CD4-positive, alpha-beta T cell treated with Interleukin-17A for 4 hours (primary cell): ENCODE results near the gene NUDT16.

Experiments
- DNase-seq: peaks from one replicate; pipeline ENCODE4 v3.0.0-alpha.2; 2020; ENCODE audit warnings: mixed read lengths

NUDT16 gene

DNA sequence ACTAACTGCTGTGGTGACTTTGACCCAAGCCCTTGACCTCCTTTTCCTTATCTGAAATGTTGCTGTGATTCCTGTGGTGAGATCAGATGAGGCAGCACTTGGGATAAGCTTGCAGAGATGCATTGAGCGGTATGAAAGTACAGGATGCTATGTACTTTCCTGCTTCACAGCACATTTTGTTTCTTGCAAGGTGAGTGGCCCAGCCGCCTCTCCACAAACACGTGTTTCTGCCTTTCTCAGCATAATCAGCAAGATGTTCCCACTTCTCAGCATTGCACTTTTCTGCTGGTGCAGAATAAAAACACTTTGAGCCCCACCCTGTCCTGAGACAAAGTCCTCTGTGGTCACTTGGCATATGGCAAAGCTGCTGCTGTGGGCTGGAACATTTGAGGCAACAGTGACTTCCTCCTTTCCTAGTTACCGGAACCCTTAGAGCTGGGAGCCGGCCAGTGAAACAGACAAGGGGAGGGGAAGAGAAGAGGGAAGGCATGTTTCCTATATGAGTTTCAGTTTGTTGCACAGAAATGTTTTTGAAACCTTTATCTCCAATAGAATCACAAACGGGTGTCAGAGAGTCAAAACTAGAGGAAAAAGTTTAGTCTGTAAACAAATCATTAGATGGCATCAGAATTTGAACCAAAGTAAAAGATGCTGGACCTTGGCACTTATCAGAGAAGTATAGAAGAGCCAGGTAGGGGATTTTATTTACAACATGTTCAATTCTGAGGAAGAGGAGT lies 5.0 kb downstream of the NUDT16 start:
- no peak for DNase-seq

DNA sequence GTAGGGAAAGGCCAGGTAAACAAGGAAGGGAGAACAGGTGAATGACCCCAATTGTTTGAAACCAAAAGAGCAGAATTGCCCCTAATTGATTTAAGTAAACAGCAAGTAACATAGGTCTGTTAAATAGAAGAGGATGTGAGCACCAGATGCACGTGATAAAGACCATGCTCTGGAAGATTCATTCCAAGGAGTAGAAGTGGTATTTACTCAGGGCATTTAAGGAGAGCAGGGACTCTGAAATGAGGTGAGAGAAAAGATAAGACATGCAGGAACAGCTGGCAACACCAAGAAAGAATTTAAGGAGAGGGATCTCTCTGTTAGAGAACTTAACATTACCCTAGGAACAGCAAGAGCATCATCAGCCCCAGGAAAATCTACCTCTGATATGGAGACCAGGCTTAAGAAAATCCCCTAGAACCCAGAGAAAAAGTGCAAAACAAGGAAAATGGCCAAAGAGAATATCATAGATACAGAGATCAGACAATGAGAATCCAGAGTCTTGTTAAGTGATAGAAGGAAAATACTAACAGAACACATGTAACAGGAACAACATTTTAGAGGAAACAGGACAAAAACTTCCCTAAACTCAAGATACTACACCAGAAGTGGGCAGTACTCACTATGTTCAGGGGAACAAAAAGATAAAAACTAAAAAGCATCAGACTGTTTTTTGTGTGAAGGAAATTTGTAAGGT lies 6.4 kb downstream of the NUDT16 start:
- no peak for DNase-seq

DNA sequence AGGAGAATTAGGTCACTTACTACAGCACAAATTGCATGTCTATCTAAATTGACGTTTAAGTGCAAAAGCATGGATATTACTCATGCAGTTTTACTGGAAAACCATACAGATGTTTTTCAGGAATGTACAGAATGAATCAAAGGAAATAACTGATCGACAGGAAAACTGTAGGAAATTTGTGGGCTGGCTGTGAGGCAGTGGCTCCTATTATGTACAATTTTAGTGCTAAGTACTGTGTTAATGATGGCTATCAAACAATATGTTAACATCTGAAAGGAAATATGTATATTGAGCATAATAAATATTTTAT lies 6.9 kb downstream of the NUDT16 start:
- DNase-seq = no peak

DNA sequence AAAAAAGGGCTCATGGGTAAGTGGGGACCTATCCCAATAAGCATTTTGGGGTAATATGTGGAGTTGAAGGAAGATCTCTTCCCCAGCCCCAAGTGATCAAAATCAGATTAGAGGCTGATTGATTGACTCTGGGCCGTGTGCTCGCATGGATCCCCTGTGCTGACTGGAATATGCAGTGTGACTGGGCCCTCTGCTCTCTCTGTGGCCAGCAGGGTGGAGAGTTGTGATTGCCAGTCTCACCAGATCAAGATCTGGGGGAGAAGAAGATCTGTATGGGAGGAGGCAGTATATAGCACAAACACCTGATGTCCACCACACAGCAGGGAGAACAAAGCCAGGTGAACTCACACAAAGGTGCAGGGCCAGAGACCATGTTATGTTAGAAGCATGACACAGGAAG lies 8.8 kb downstream of the NUDT16 start:
- DNase-seq = no peak

DNA sequence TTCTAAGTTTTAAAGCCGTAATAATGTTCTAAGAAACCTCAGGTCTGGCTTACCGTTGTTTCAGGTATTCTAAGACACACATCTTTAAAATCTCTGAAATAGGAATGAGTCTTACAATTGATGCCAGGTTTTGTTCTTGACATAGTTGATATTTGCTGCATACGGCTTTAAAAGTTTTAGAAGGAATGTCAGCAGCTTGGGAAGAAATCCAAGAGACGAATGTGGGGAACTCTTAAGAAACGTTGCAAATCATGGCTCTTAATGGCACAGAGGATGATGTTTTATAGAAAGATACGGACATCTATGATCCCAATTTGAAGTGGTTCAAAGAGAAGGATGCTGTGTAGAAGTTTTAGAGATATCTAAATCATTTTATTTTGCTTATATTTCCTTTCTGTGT lies 11.5 kb downstream of the NUDT16 start:
- no peak for DNase-seq

DNA sequence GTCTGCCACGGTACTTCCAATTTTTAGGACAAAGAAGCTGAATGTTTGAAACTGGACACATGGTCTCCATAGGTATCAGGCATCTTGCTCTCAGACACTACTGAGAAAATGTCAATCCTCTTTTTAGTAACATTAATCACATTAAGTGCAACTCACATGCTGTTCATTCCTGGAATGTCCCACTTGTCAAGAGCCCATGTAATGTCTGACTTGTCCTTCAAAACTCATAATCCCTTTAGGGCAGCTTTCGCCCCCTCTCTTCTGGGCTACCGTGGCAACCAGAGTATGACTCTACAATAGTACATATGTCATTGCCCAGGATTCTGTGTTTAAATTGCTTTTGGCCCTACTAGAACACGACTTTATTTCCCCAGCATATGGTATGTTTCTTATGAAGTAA lies 12.3 kb downstream of the NUDT16 start:
- no peak for DNase-seq

- no peak for DNase-seq
Observed at GRCh38 chr3:131394400-131394799, 12.8 kb downstream of the NUDT16 start.

DNA sequence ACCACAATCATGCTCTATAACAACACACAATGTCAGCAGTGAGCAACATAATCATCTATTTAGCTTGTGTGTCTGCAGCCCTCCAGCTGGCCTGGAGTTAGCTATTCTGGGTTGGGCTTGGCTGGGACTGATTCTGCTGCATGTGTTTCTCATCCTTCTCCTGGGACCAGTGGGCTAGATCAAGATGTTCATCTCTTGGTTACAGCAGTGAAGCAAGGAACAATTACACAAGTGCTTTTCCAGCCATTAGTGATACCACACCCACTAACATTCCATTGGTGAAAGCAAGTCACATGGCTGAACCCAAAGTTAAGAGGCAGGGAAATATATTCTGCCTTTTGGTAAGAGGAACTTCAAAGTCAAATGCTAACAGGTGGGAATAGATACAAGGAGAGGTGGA lies 14.6 kb downstream of the NUDT16 start:
- no peak for DNase-seq

DNA sequence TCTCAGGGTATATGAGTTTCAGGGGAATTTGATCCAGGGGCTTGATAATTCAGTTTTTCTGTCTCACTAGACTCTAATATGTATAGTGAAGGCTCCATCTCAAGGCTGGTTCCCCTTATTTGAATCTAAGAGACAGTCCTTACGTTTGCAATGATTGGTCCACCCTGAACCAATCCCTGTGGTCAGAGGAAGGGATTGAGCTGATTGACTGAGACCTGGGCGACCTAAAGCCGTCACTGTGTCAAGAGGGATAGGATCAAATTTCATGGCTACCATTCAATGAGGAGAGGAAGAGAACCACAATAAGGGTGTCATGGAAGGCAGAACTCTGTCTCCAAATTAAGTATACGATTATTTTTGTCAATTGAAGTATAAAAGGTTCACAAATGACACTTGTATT lies 16.3 kb downstream of the NUDT16 start:
- no peak for DNase-seq

- no peak for DNase-seq
Observed at GRCh38 chr3:131401978-131402377, 20.4 kb downstream of the NUDT16 start.

GRCh38 chr3:131402391-131403039 lies 20.9 kb downstream of the NUDT16 start:
- no peak for DNase-seq

- DNase-seq = no peak
Observed at GRCh38 chr3:131403216-131403895, 21.8 kb downstream of the NUDT16 start.

GRCh38 chr3:131405411-131405810 lies 23.8 kb downstream of the NUDT16 start:
- no peak for DNase-seq

DNA sequence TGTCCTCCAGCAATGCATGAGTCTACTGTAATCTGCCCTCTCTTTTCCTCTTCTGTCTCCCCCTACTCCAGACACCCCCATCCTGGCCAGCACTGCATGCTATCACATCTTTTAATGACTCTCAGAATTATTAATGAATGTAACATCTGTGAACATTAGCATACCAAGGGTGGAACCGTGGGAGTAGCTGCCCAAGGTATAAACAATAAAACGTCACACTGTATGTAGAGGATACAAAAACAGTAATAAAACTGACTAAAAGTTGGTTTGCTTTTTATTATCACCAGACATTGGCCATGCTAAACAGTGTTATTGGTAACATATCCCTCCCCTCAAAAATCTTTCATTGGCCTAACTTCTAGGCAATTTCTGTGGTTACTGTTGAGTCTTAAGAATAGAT lies 24.7 kb downstream of the NUDT16 start:
- DNase-seq = no peak

- no peak for DNase-seq
Observed at GRCh38 chr3:131417751-131418150, 36.2 kb downstream of the NUDT16 start.

DNA sequence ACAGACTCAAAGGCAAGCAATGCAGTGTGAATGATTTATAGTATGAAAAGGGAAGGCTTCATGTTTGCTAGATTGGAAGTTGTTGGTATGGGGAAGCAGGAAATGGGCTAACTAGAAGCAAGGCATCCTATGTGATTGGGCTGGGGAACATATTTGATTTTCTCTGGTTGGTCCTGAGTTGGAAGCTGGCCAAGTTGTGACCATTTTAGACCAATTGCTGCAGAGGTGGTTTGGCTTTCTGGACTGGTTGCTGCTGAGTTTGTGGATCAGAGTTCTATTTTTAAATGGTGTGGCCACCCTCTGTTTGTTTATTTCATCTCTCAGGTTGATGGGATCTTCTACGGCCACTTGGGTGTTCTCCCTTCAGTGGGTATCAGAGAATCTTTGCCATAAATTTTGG lies 39.7 kb downstream of the NUDT16 start:
- no peak for DNase-seq

GRCh38 chr3:131421957-131422498 lies 40.5 kb downstream of the NUDT16 start:
- DNase-seq = no peak

DNA sequence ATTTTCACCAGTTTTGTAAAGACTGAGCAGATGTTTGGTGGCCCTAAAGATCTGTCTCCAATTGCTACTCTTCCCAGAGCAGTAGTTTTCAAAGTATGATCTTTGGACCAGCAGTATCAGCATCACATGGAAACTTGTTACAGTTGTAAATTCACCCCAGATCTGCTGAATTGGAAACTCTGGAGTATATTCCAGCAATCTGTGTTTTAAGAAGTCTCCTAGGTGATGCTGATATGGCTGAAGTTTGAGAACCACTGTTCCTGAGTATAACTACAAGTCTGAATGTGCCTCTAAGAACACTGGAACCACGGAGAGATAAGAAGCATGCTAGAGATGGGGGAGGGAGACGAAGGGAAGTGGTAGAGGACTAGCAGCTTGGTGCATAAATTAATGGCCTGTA lies 45.7 kb downstream of the NUDT16 start:
- no peak for DNase-seq

DNA sequence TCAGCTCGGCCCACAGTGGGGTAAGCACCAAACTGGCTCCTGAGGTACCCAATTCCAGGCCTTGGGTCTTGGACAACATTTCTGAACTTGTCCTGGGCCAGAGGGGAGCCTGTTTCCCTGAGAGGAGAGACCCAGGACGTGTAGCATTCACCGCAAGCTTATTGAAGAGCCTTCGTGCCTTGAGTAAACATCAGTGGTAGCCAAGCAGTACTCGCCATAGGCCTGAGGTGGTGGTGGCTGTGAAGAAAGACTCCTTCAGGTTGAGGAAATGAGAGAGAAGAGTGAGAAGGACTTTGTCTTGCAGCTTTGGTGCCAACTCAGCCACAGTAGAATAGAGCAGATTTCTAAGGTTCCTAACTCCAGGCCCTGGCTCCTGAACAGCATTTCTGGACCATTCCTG lies 50.2 kb downstream of the NUDT16 start:
- DNase-seq = no peak

- DNase-seq = no peak
Observed at GRCh38 chr3:131432441-131432840, 50.9 kb downstream of the NUDT16 start.

DNA sequence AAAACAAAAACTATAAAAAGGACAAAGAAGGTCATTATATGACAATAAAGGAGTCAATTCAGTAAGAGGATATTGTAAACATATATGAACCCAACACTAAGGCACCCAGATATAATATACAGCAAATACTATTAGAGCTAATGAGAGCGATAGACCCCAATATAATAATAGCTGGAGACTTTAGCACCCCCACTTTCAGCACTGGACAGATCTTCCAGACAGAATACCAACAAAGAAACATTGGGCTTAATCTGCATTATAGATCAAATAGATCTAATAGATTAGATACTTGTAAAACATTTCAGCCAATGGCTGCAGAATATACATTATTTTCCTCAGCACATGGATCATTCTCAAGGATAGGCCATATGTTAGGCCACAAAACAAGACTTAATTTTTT lies 53.4 kb downstream of the NUDT16 start:
- no peak for DNase-seq
